SK-N-SH (cell line): ENCODE measurements around the gene MIPEP. TPM values are rescaled to one million over a fixed set of nuclear protein-coding genes. Genes with fewer than 3 reads are reported as not detected.
A peak's percentile ranks its signal among the peaks of the same experiment; 100 is the strongest.
"Not testable (repeated sequence)": the region's sequence is repeated elsewhere in the genome, so short reads cannot be mapped to it uniquely, and the experiment has no call there.

Experiments used
- CTCF ChIA-PET: fragments of 300-600, 350-600 bp; formaldehyde crosslinking; extraction: SDS; loops from one replicate; lab custom pipeline; 2021; lab: Yijun Ruan, JAX
- POLR2A ChIA-PET: fragments of 350-600 bp; sonication (Branson Sonifier 250); formaldehyde crosslinking; extraction: SDS; loops from one replicate; lab custom pipeline; 2020; ENCODE audit warnings: antibody characterized with exemption, inconsistent platforms; lab: Yijun Ruan, JAX
- DNase-seq: peaks from one replicate; pipeline ENCODE4 v3.0.0; 2012
- H2AFZ ChIP-seq: fragments of 200-600 bp; sonication (generic); 2 replicates; pipeline ENCODE4 v1.8.1; 2016; ENCODE audit warnings: antibody characterized with exemption, mild to moderate bottlenecking, low read depth
- H3F3A ChIP-seq: fragments of 200-600 bp; sonication (generic); replicated peaks from 2 replicates; pipeline ENCODE3; 2016; ENCODE audit warnings: antibody characterized with exemption, mild to moderate bottlenecking; ENCODE audit not compliant: insufficient read depth
- H3K27ac ChIP-seq, 2 experiments: fragments of 200-500 bp in 1 of 2; fragments of 200-600 bp in 1 of 2; sonication (Bioruptor generic) in 1 of 2; sonication (generic), shearing (Covaris generic) in 1 of 2; 2 replicates each; pipeline versions ENCODE4 v1.5.1 to v1.6.1; 2014 to 2016; ENCODE audit warnings: low read depth in 2 of 2, inconsistent platforms in 1 of 2, low read length in 1 of 2, mild to moderate bottlenecking in 1 of 2, mixed read lengths in 1 of 2
- H3K27me3 ChIP-seq: fragments of 200-600 bp; sonication (generic), shearing (Covaris generic); 2 replicates; pipeline ENCODE4 v1.6.1; 2016; ENCODE audit warnings: mixed run types; ENCODE audit not compliant: insufficient read depth
- H3K36me3 ChIP-seq, 2 experiments: fragments of 200-500 bp in 1 of 2; fragments of 200-600 bp in 1 of 2; sonication (Bioruptor generic) in 1 of 2; sonication (generic) in 1 of 2; replicated peaks in 1 of 2; 2 replicates each; pipeline versions ENCODE3 to v1.5.1; 2014 to 2016; ENCODE audit warnings: low read length in 1 of 2, mild to moderate bottlenecking in 1 of 2; ENCODE audit not compliant: insufficient read depth in 2 of 2, control insufficient read depth in 1 of 2
- H3K4me1 ChIP-seq, 2 experiments: fragments of 200-500 bp in 1 of 2; fragments of 200-600 bp in 1 of 2; sonication (Bioruptor generic) in 1 of 2; sonication (generic), shearing (Covaris generic) in 1 of 2; 2 replicates each; pipeline versions ENCODE4 v1.5.1 to v1.6.1; 2014 to 2016; ENCODE audit warnings: low read depth in 1 of 2, low read length in 1 of 2, mixed run types in 1 of 2; ENCODE audit not compliant: insufficient read depth in 2 of 2, control insufficient read depth in 1 of 2
- H3K4me2 ChIP-seq: fragments of 200-600 bp; sonication (generic), shearing (Covaris generic); 2 replicates; pipeline ENCODE4 v1.6.1; 2017; ENCODE audit warnings: mixed run types
- H3K4me3 ChIP-seq, 2 experiments: fragments of 200-500 bp in 1 of 2; fragments of 200-600 bp in 1 of 2; sonication (Bioruptor generic) in 1 of 2; sonication (generic), shearing (Covaris generic) in 1 of 2; 2 replicates each; pipeline versions ENCODE4 v1.5.1 to v1.8.1; 2014 to 2016; ENCODE audit warnings: low read depth in 2 of 2, inconsistent platforms in 1 of 2, low read length in 1 of 2, mild to moderate bottlenecking in 1 of 2, mixed read lengths in 1 of 2, moderate library complexity in 1 of 2
- H3K79me2 ChIP-seq: fragments of 200-600 bp; sonication (generic); 2 replicates; pipeline ENCODE4 v1.8.1; 2017; ENCODE audit warnings: mild to moderate bottlenecking; ENCODE audit not compliant: insufficient read depth
- H3K9ac ChIP-seq: fragments of 200-600 bp; sonication (generic); 2 replicates; pipeline ENCODE4 v1.6.1; 2017; ENCODE audit warnings: mixed run types
- H3K9me2 ChIP-seq: fragments of 200-600 bp; sonication (generic); 2 replicates; pipeline ENCODE4 v1.6.1; 2017; ENCODE audit warnings: mixed run types
- H3K9me3 ChIP-seq: fragments of 200-600 bp; sonication (generic); 2 replicates; pipeline ENCODE4 v1.6.1; 2017; ENCODE audit warnings: mixed run types, mild to moderate bottlenecking, moderate library complexity
- H4K20me1 ChIP-seq: fragments of 200-600 bp; sonication (generic); 2 replicates; pipeline ENCODE4 v1.6.1; 2017; ENCODE audit warnings: mild to moderate bottlenecking, mixed run types; ENCODE audit not compliant: insufficient read depth
- RCOR1 ChIP-seq: fragments of 150-350 bp; IDR thresholded peaks from 2 replicates; pipeline ENCODE4 v1.6.1; 2017; ENCODE audit warnings: antibody characterized with exemption, low read length
- RFX5 ChIP-seq: IDR thresholded peaks from 2 replicates; pipeline ENCODE4 v1.6.1; 2012; ENCODE audit warnings: mild to moderate bottlenecking, improper control_type of control experiment, low read length
- SIN3A ChIP-seq: IDR thresholded peaks from 2 replicates; pipeline ENCODE4 v1.6.1; 2012; ENCODE audit warnings: low read depth, mild to moderate bottlenecking, low read length, moderate library complexity, borderline replicate concordance
- SMC3 ChIP-seq: IDR thresholded peaks from 2 replicates; pipeline ENCODE4 v1.6.1; 2012; ENCODE audit warnings: low read depth, low read length, improper control_type of control experiment
- TCF12 ChIP-seq: IDR thresholded peaks from 2 replicates; pipeline ENCODE4 v1.4.0; 2012
- WGBS: methylation state at CpG from one replicate; pipeline ENCODE4 v1.1.6; 2017; ENCODE audit warnings: low lambda C conversion rate; 5-methylcytosine and 5-hydroxymethylcytosine counted together
- polyA plus RNA-seq, 3 experiments: library from polyadenylated mRNA; depleted of rRNA; stranded (reverse); fragments of >200 nt; gene quantifications; 2 replicates each; pipeline ENCODE4 v1.2.3, GENCODE V29; 2012
- TF ChIP-seq, protein P1 (sequence below): IDR thresholded peaks from 2 replicates; pipeline ENCODE4 v1.6.1; 2012; ENCODE audit warnings: mild to moderate bottlenecking, low read depth, low read length, moderate library complexity

The MIPEP gene
- polyA plus RNA-seq, 1 of the 3 experiments (the other 2 are of a cell fraction), result 12.7 TPM

DNA sequence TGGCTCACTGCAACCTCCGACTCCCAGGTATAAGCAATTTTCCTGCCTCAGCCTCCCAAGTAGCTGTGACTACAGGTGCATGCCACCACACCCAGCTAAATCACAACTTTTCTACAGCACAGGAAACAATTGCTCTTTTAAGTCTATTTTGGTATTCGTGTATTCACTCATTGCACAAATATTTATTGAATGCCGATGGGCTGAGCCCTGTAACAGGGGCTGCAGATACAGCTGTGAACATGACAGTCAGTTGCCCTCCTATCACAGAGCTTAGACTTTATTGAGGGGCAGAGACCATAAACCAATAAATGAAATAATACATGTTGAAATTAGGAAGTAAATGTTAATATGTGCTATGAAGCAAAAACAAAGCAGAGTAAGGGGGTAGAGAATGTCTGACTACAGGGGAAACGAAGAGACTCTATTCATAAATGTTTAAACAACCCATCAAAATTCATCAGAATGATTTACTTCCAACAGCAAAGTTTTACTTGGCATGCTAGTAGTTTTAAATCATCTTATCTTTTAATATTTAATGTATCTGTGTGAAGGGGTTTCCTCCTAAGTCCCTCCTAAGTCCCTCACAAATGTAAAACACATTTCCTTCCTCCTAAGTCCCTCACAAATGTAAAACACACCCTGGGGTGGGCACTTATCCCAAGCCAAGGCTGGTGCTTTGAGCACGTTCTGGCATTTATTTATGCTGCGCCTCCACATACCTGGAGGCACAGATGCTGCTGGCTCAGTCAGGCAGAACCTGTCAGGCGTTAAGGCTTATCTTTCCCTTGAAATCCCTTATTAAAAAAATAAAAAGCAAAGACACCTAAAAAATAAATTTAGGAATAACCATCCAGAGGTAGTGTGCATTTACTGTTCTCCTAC is 140.8 kb downstream of the MIPEP start:
- H3F3A ChIP-seq, result peaks cover 27% of the 10 kb centered on the region
- H2AFZ ChIP-seq, result no peak overlapping the region
- H3K9ac ChIP-seq, result no peak overlapping the region
- peak overlapping the region in 1 of 2 experiments; percentile 92; a peak in 1 of 4 replicates for H3K27ac ChIP-seq
- no peaks in the 10 kb centered on the region for H3K9me2 ChIP-seq
- H3K4me1 ChIP-seq, result peaks cover 5 to 16% of the 10 kb centered on the region in 2 experiments; a peak in 3 of 4 replicates
- H4K20me1 ChIP-seq, result no peaks in the 10 kb centered on the region
- no peaks in the 10 kb centered on the region for H3K79me2 ChIP-seq
- POLR2A ChIA-PET, result no interaction called here
- DNase-seq, result peak; percentile 22
- TF ChIP-seq, protein P1, sequence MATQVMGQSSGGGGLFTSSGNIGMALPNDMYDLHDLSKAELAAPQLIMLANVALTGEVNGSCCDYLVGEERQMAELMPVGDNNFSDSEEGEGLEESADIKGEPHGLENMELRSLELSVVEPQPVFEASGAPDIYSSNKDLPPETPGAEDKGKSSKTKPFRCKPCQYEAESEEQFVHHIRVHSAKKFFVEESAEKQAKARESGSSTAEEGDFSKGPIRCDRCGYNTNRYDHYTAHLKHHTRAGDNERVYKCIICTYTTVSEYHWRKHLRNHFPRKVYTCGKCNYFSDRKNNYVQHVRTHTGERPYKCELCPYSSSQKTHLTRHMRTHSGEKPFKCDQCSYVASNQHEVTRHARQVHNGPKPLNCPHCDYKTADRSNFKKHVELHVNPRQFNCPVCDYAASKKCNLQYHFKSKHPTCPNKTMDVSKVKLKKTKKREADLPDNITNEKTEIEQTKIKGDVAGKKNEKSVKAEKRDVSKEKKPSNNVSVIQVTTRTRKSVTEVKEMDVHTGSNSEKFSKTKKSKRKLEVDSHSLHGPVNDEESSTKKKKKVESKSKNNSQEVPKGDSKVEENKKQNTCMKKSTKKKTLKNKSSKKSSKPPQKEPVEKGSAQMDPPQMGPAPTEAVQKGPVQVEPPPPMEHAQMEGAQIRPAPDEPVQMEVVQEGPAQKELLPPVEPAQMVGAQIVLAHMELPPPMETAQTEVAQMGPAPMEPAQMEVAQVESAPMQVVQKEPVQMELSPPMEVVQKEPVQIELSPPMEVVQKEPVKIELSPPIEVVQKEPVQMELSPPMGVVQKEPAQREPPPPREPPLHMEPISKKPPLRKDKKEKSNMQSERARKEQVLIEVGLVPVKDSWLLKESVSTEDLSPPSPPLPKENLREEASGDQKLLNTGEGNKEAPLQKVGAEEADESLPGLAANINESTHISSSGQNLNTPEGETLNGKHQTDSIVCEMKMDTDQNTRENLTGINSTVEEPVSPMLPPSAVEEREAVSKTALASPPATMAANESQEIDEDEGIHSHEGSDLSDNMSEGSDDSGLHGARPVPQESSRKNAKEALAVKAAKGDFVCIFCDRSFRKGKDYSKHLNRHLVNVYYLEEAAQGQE, result no peak
- TF ChIP-seq RCOR1 (0 out of 2 replicates have a peak, but pooled peaks have one; percentile 4), SMC3 (no peak), RFX5 (no peak), TCF12 (no peak), SIN3A (no peak)
- CTCF ChIA-PET, result interaction anchor here (0.8 to 1.0 kb wide), 2 partner anchors 11 to 122 kb away, joined by 3 read pairs; no protein-coding TSS in a partner anchor
- H3K9me3 ChIP-seq, result no peaks in the 10 kb centered on the region
- H3K4me2 ChIP-seq, result no peak overlapping the region
- H3K36me3 ChIP-seq, result no peaks in the 10 kb centered on the region
- 68% methylated on average over 7 of the region's 7 CpGs for WGBS
- no peak overlapping the region for H3K4me3 ChIP-seq
- H3K27me3 ChIP-seq, result no peaks in the 10 kb centered on the region

- H3K9me3 ChIP-seq, H3K27me3 ChIP-seq, H3K36me3 ChIP-seq, H3K79me2 ChIP-seq, H3K9me2 ChIP-seq, H3K9ac ChIP-seq, POLR2A ChIA-PET, H3K4me1 ChIP-seq, H4K20me1 ChIP-seq, DNase-seq, H2AFZ ChIP-seq, H3K4me3 ChIP-seq, H3K27ac ChIP-seq, H3K4me2 ChIP-seq: not testable (repeated sequence)
- WGBS, result 96% methylated on average over 5 of the region's 5 CpGs
- CTCF ChIA-PET, result interaction anchor here (0.7 to 1.5 kb wide), 2 partner anchors 11 to 181 kb away, joined by 3 to 4 read pairs; no protein-coding TSS in a partner anchor
- H3F3A ChIP-seq, result peaks cover 16% of the 10 kb centered on the region
These were observed 143.1 kb downstream of the MIPEP start for GRCh38 chr13:23746141-23746540.
